NCI-H2029 treated with DMSO at 0.1 percent for 48 hours (cell line): ENCODE results near the gene NUDT3.
"Not testable (repeated sequence)": the region's sequence is repeated elsewhere in the genome, so short reads cannot be mapped to it uniquely, and the experiment has no call there.

ENCODE experiments used
- DNase-seq: peaks from one replicate; lab custom pipeline; 2025; lab: John Stamatoyannopoulos, UW

NUDT3 gene

DNA sequence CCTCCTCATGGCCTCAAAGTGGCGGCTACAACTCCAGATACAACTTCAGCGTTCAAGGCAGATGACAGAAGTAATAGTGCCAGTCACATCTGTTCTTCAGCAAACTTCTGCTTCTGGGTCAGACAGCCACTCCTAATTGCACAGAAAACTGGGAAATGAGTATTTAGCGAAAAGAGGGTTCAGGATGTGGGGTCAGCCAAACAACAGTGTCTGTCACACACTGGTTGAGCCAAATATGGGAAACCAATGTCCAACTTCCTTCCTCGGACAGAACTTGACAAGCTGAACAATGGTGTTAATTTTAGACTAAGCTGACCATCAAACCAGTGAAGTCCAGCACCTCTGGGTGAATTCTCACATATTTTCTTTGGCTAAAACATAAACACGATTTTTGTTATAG, 22.1 kb downstream of the NUDT3 start:
- no peak for DNase-seq

DNA sequence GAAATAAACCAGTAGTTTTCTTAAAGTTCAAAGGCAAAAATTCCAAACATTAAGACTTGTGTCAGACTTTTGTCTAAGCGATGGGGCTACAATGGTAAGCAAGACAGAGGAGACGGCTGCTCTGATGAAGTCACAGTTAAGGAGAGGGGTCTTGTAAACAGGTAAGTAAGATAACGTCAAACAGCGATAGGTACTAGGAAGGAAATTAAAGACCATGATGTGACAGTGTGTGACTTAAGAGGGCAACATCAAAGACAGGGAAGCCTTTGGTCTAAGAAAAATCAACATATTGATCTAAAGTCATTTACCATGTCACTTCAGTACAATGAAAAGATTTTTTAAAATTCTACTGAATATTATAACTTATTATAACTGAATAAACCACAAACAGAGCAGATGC, 23.1 kb downstream of the NUDT3 start:
- no peak for DNase-seq

DNA sequence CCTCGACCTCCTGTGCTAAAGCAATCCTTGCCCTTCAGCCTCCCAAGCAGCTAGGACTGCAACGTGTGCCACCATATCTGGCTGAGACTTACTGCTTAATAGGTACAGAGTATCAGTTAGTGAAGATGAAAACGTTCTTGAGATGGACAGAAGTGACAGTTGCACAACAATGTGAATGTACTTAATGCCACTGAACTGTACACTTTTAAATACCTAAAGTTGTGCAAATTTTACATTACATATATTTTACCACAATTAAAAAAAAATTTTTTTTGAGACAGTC, 25.9 kb downstream of the NUDT3 start:
- no peak for DNase-seq

DNA sequence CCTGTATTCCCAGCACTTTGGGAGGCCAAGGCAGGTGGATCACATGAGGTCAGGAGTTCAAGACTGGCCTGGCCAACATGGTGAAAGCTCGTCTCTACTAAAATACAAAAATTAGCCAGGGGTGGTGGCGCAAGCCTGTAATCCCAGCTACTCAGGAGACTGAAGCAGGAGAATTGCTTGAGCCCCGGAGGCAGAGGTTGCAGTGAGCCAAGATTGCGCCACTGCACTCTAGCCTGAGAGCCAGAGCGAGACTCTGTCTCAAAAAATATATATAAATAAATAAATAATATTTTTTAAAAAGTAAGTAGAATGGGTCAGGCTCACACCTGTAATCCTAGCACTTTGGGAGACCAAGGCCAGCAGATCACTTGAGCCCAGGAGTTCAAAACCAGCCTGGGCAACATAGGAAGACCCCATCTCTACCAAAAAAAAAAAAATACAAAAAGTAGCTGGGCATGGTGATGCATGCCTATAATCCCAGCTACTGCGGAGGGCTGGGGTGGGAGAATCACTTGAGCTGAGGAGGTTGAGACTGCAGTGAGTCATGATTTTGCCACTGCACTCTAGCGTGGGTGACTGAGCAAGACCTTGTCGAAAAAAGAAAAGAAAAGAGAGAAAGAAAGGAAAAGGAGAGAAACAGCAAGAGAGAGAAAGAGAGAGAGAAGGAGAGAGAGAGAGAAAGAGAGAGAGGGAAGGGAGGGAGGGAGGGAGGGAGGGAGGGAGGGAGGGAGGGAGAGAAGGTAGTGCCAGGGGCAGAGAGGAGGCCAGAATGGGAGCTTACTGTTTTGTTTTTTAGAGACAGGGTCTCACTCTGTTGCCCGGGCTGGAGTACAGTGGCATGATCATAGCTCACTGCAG, 26.5 kb downstream of the NUDT3 start:
- DNase-seq = not testable (repeated sequence)

DNA sequence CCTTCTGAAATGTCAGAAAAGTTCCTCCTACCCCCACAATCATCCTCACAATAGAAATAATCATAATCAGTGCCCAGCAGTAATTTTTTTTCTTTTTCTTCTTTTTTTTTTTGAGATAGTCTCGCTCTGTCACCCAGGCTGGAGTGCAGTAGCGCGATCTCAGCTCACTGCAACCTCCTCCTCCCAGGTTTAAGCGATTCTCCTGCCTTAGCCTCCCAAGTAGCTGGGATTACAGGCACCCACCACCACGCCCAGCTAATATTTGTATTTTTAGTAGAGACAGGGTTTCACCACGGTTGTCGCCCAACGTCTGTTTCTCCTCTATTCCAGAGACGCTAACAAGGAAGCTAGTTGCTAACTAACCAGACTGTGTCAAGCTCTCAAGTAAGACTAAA, 28.8 kb downstream of the NUDT3 start:
- DNase-seq = not testable (repeated sequence)

DNA sequence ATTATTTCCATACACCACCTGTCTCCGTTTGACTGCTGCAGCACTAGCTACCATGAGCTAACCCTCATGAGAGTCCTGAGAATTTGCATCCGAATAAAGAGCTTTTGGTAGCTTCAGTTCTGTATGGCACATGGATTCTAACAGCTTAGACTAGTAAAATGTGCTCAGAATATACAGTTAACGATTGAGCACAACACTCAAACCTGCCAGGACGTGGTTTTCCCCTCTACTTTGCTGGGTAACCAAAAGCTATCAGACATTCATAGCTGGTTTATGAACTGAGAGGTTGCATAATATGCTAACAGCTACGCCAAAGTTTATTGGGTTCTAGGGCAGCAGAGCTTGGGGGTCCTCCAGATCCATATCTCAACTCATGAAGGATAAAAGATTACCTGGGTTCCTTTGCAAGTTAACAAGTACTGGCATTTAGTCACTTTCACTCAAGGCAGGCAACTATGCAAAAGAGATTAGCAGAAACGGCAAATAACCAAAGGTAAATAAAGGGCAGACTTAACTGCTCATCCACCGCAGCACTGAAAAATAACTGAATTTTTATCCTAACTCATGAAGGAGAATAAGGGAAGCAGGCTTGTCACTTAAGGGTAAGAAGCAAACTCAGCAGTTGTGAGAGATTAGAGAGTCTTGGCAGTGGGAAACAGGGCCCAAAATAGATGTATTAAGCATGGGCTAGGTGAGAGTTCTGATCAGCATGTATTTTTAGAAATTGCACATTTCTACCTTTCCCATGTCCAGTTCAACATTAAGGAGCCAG, 29.4 kb downstream of the NUDT3 start:
- DNase-seq = no peak

DNA sequence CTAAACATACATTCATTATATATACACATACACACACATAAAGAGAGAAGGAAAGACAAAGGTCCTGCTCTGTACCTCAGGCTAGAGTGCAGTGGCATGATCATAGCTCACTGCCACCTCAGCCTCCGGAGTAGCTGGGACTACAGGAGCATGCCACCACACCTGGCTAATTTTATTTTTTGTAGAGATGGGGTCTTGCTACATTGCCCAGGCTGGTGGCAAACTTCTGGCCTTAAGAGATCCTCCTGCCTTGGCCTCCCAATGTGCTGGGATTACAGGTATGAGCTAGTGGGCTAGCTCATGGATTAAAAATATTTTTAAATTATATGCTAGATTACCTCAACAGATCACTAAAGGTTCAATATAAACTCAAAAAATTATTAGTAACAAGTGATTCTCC, 30.3 kb downstream of the NUDT3 start:
- no peak for DNase-seq

DNA sequence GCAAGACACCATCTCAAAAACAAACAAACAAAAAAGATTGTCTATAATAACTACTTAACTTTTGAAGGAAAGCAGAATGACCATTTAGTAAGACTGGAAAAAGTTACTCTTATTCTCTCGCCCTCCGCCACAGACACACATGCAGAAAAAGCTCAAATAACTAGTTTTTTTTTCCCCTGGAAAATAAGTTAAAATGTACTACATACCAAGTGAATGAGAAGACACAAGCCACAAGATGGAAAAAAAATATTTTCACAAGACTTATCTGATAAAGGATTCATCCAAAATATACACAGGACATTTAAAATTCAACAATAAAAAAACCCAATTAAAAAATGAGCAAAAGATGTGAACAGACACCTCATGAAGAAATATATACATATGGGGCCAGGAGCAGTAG, 31.9 kb downstream of the NUDT3 start:
- no peak for DNase-seq

DNA sequence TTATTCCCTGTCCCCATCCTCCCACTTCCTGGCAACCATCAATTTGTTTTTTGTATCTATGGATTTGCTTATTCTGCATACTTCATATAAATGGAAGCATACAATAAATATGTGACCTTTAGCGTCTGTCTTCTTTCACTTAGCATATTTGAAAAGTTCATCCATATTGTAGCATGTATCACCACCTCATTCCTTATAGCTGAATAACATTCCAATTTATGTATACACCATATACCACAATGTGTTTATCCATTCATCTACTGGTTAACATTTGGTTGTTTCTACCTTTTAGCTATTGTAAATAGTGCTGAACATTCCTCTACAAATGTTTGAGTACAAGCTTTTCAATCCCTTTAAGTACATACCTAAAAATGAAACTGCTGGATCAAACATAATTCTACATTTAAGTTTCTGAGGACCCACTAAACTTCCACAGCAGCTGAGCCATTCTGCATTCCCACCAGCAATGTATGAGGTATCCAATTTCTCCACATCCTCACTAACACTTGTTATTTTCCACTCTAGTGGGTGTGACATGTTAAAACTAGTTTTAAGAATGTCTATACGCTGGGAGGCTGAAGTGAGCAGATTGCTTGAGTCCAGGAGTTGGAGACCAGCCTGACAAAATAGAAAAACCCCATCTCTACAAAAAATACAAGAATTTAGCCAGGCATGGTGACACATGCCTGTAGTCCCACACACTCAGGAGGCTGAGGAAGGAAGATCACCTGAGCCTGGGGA, 32.9 kb downstream of the NUDT3 start:
- DNase-seq = no peak

DNA sequence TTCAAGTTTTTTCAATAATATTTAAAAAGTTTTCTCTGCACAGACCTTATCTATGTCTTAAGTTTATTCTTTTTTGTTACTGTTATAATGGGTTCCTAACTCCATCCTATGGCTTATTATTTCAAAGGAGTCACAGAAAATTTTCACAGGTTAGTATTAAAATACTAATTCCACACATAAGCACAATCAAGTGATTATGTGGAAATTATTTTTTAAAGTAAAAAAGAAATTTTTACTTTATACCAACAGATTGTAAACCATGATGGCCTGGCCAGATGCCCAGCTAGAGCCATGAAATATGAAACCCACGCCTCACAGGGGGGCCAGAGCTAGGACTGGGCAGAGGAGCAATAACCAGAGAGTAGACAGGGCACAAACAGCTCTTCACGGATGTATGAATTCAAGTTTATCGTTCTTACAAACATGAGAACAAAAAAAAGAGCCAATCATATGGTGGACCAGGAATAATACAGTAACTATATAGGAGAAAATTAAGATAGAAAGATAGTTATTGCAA, 34.0 kb downstream of the NUDT3 start:
- peak; percentile 61 for DNase-seq

DNA sequence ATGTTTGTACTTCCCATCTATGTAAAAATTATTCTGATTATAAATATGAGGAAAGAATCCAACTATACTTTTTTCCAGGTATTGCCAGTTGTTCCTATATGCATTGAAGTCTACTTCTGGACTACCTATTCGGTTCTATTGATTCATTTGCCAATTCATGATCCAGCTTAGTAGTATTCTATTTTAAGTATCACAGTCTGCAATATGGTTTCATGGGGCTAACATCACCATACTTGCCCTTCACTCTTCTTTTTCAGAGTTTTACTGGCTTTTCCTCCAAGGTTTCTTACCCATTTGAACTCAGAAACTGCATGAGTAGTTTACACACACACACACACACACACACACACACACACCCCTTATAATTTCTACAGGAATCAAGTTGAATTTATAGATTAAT, 34.5 kb downstream of the NUDT3 start:
- no peak for DNase-seq

DNA sequence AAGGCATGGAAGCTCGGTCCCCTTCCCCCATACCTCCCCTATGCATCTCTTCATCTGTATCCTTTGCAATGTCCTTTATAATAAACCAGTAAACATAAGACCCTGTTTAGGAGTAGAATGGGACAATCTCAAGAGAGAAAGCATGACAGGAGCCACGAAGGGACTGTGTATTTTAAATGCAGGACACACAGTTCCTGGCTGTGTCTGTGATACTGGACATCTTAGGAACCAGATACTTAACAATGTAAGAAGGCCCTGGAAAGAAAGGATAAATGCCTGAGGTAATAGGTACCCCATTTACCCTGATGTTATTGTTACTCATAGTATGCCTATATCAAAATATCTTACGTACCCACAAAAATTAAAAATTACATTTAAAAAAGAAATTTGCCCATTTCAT, 36.6 kb downstream of the NUDT3 start:
- DNase-seq = no peak

DNA sequence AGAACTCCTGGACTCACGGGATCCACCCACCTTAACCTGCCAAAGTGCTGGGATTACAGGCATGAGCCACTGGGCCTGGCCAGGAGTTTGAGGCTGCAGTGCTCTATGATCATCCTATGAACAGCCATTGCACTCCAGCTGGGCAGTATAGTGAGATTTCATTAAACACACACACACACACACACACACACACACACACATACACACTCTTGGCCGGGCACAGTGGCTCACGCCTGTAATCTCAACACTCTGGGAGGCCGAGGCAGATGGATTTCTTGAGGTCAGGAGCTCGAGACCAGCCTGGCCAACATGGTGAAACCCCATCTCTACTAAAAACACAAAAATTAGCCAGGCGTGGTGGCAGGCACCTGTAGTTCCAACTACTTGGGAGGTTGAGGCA, 38.2 kb downstream of the NUDT3 start:
- not testable (repeated sequence) for DNase-seq

DNA sequence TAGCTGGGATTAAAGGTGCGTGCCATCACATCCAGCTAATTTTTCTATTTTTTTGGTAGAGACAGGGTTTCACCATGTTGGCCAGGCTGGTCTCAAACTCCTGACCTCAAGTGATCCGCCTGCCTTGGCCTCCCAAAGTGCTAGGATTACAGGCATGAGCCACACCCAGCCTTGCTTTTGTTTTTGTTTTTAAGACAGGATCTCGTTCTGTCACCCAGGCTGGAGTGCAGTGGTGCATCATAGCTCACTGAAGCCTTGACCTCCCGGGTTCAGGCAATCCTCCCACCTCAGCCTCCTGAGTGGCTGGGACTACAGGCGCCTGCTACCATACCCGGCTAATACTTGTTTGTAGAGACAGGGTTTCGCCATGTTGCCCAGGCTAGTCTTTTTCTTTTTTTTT, 38.9 kb downstream of the NUDT3 start:
- DNase-seq = not testable (repeated sequence)

DNA sequence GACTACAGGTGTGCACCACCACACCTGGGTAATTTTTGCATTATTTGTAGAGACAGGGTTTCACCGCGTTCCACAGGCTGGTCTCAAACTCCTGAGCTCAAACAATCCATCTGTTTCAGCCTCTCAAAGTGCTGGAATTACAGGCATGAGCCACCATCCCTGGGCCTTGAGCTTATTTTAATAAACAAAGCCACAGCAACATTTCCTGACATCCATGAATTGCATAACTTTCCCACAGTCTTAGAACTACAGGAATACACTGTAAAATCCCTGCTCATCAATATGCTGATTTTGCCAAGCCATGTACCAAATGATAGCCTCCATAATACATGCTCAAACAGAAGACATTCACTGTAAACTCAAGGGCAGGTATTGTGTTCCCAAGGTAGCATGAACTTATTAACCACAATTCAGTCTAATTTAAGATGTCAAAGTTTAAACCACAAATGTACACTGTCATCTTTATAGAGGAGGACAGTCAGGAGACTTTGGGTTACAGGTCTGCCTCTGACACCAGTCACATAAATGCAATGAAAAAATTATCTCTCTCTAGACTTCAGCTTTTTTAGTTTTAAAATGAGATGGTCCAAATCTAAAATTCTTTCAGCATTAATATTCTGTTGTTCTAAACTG, 40.0 kb downstream of the NUDT3 start:
- no peak for DNase-seq

DNA sequence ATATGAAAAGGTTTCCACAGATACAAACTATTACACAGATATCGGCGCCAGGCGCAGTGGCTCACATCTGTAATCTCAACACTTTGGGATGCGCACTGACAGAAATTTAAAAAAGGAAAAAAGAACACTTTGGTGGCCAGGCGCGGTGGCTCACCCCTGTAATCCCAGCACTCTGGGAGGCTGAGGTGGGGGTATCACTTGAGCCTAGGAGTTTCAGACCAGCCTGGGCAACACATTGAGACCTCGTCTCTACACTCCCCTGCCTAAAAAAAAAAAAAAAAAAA, 41.6 kb downstream of the NUDT3 start:
- DNase-seq = no peak

DNA sequence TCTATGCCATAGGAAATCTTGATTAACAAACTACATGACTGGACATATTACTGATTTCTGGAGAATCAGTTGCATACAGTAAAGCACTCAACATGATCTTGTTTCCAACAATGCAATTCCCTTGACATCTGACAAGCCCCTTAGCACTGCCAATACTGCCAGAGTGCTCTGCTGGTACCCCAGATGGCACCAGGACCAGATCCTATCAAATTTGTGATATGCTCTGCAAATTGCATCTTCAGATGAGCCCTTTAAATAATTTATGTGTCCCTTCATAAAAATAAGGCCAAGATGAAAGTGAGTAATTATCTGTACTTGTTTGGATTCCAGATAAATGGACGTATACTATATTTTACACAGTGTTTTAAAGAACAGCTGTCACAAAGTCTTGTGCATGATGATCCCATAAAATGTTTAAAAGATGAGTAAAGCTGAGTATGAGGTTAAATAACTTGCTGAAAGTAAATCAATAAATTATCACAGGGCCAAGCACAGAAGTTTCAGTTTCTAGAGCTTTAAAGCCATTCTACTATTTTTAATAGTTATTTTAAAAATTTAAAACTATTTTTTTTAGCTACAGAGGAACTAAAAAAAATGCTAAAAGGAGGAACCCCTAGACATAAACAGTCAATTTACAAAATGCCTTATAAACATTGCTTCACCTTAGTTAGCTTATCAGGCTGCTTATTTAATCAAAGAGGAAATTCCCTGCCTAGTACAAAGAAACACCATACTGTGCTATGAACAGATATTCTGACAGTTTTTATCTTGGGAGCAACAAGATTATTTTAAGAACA, 42.1 kb downstream of the NUDT3 start:
- DNase-seq = no peak

DNA sequence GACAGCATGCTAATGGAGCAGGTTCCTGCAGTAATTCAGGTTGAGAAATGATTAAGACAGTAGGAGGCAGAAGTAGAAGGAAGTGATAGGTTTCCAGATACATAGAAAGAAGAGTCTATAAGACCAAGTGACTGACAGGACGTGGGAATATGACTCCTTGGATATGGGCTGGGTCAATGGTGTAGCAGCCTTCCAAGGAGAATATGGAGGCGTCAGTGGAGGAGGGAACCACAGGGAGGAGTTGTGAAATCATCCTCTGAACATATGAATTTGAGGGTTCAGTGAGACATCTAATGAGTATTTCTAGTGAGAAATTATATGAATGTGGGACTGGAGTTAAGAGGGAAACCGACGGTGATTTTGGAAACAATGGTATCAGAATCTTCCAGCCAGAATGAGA, 43.3 kb downstream of the NUDT3 start:
- no peak for DNase-seq

DNA sequence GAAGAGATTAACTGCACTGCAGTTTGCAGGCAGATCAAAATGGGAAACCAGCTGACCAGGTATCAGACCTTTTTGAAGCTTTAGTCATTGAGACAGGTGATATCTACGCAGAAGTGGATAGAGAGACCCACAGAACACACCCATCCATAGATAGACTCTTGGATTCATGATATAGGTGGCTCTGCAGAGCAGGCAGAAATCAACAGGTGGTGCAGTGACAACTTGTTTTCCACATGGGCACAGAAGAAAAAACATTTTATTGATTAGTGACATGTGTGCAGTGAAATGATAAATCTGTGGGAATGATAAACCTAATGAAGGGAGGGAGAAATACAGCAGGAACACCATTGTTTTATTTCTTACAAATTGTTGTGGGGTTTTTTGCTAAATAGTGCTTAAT, 45.2 kb downstream of the NUDT3 start:
- DNase-seq = no peak

DNA sequence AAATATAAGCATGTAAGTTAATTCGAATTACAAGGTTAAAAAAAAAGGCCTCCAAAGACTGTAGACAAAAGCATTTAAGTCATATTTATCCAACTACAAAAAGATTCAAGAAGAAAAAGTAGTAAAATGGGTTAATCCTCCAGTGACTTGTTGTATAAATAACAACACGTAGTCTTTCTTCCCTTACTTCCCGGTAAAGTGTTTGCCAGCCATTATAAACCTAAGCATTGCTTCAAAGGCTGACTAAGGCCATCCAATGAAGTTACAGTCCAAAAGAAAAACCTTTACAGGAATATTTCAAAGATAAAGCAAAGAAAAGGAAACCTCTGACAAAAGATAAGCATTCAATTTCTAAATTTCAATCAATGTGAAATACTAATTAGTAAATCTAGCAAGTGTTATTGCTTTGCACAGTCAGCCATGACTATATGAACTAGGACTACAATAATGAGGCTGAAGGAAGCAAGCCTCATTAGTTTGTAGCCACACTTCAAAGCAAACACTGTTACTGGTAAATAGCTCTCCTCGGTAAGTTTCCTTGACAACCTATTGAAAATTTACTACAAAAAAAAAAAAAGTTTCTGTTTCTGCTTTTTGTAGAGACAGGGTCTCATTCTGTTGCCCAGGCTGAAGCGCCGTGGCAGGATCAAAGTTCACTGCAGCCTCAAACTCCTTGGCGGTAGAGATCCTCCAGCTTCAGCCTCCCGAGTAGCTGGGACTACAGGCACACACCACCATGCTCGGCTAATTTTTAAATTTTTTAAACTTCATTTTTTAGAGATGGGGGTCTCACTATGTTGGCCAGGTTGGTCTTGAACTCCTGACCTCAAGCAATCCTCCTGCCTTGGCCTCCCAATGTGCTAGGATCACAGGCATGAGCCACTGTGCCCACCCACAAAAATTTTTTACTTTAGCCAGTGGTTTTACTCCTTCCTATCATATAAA, 46.0 kb downstream of the NUDT3 start:
- peak; percentile 41 for DNase-seq

DNA sequence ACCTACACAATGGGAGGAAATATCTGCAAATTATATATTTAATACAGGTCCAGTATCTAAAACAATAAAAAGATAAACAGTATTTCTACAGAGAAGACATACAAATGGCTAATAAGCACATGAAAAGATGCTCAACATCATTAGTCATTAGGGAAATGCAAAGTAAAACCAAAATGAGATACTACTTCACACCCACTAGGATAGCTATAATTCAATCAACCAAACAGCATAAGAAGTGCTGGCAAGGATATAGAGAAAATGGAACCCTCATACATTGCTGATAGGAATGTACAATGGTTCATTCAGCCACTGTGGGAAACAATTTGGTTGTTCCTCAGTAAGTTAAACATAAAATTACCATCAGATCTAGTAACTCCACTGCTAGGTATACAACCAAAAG, 48.7 kb downstream of the NUDT3 start:
- DNase-seq = no peak
